Left ventricle myocardium inferior (tissue), 1 donor: Measurements from ENCODE around the gene OR10H4. TPM values are rescaled to one million over a fixed set of nuclear protein-coding genes. Genes with fewer than 3 reads are reported as not detected.
A peak's percentile ranks its signal among the peaks of the same experiment; 100 is the strongest.
"Not testable (repeated sequence)": the region's sequence is repeated elsewhere in the genome, so short reads cannot be mapped to it uniquely, and the experiment has no call there.

Experiments
- DNase-seq: peaks from one replicate; pipeline ENCODE4 v3.0.0-alpha.2; 2020
- H3K27ac ChIP-seq: fragments of 200-600 bp; replicated peaks from 2 replicates; pipeline ENCODE4 v1.8.0; 2021
- H3K27me3 ChIP-seq: fragments of 200-600 bp; 2 replicates; pipeline ENCODE4 v1.8.0; 2021; ENCODE audit warnings: low read depth
- H3K36me3 ChIP-seq: fragments of 200-600 bp; 2 replicates; pipeline ENCODE4 v1.8.0; 2021
- H3K4me1 ChIP-seq: fragments of 200-600 bp; 2 replicates; pipeline ENCODE4 v1.8.0; 2021
- H3K4me3 ChIP-seq: fragments of 200-600 bp; 2 replicates; pipeline ENCODE4 v1.8.0; 2021; ENCODE audit warnings: mild to moderate bottlenecking, moderate library complexity
- H3K9me3 ChIP-seq: fragments of 200-600 bp; replicated peaks from 2 replicates; pipeline ENCODE4 v1.8.0; 2021
- intact Hi-C: fragments of 100-400 bp; cut with micrococcal nuclease; formaldehyde crosslinking; loops from one replicate; pipeline ENCODE4 v1.11.0; 2022
- total RNA-seq: library from RNA; stranded (reverse); fragmentation: NEBNext Ultra II Directional; extraction: Animal tissue kit (Norgen Biotek cat#: 25700); gene quantifications from one replicate; pipeline ENCODE4 v1.2.1, GENCODE V29; 2021
- TF ChIP-seq, protein P1 (sequence below): fragments of 200-600 bp; IDR thresholded peaks from 2 replicates; pipeline ENCODE4 v1.8.0; 2021; ENCODE audit warnings: antibody characterized with exemption, mild to moderate bottlenecking, borderline replicate concordance
- donor health status: DM: no; HTN: yes; CAD: no; lungs with severe emphysema.

Gene OR10H4
- total RNA-seq, 1 donor from 2014 or later = not detected

DNA sequence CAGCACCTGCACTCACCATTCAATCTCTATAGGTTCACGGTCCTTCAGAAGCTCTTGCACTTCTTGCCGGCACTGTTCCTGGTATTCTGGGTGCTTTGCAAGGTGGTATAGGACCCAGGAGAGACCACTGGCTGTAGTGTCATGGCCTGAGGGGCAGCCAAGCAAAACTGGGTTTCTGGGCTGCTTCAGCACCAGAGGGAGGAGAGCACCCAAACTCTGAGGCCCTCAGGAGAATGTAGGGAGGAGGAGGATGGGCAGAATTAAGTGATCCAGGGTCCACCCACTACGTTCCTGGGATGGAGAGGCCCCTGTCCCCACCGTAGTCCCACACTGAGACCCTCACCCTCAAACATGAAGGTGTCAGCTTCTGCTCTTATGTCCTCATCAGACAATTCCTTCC is 26.8 kb upstream of the OR10H4 start:
- intact Hi-C loops = no loop called here
- Histone ChIP-seq H3K36me3 (no peaks in the 10 kb centered on the region), H3K4me1 (no peaks in the 10 kb centered on the region), H3K9me3 (no peaks in the 10 kb centered on the region), H3K27ac (no peak overlapping the region), H3K27me3 (peaks cover 34% of the 10 kb centered on the region), H3K4me3 (no peak overlapping the region)
- TF ChIP-seq, protein P1, sequence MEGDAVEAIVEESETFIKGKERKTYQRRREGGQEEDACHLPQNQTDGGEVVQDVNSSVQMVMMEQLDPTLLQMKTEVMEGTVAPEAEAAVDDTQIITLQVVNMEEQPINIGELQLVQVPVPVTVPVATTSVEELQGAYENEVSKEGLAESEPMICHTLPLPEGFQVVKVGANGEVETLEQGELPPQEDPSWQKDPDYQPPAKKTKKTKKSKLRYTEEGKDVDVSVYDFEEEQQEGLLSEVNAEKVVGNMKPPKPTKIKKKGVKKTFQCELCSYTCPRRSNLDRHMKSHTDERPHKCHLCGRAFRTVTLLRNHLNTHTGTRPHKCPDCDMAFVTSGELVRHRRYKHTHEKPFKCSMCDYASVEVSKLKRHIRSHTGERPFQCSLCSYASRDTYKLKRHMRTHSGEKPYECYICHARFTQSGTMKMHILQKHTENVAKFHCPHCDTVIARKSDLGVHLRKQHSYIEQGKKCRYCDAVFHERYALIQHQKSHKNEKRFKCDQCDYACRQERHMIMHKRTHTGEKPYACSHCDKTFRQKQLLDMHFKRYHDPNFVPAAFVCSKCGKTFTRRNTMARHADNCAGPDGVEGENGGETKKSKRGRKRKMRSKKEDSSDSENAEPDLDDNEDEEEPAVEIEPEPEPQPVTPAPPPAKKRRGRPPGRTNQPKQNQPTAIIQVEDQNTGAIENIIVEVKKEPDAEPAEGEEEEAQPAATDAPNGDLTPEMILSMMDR = no peak
- DNase-seq = no peak

- TF ChIP-seq, protein P1 = no peak
- H3K4me1 ChIP-seq = no peaks in the 10 kb centered on the region
- no peak overlapping the region for H3K4me3 ChIP-seq
- intact Hi-C loops = no loop called here
- H3K27ac ChIP-seq = no peak overlapping the region
- H3K27me3 ChIP-seq = peaks cover 40% of the 10 kb centered on the region
- no peaks in the 10 kb centered on the region for H3K36me3 ChIP-seq
- DNase-seq = no peak
- no peaks in the 10 kb centered on the region for H3K9me3 ChIP-seq
Measured at GRCh38 chr19:15923702-15924101, 25.1 kb upstream of the OR10H4 start.

- intact Hi-C loops = no loop called here
- H3K4me1 ChIP-seq = no peaks in the 10 kb centered on the region
- H3K9me3 ChIP-seq = no peaks in the 10 kb centered on the region
- TF ChIP-seq, protein P1 = no peak
- no peak overlapping the region for H3K4me3 ChIP-seq
- H3K36me3 ChIP-seq = no peaks in the 10 kb centered on the region
- peaks cover 36% of the 10 kb centered on the region for H3K27me3 ChIP-seq
- no peak for DNase-seq
- H3K27ac ChIP-seq = no peak overlapping the region
Measured at GRCh38 chr19:15926484-15926883, 22.3 kb upstream of the OR10H4 start.

GRCh38 chr19:15928321-15928720 is 20.5 kb upstream of the OR10H4 start:
- Histone ChIP-seq H3K27ac (no peak overlapping the region), H3K4me1 (no peaks in the 10 kb centered on the region)
- intact Hi-C loops = no loop called here

DNA sequence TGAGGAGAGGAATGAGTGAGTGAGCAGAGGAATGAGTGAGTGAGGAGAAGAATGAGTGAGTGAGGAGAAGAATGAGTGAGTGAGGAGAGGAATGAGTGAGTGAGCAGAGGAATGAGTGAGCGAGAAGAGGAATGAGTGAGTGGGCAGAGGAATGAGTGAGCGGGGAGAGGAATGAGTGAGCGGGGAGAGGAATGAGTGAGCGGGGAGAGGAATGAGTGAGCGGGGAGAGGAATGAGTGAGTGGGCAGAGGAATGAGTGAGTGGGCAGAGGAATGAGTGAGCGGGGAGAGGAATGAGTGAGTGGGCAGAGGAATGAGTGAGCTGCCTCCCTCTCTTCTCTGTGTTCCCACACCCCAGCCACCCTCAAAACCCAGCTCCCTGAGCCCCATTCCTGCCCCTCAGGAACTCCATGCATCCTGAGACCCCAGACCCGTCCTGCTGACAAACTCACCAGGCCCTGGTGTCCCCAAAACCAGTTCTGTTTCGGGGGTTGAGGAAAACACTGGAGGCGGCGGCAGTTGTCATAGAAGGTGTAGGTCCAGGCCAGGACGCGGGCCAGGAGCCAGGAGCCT is 15.0 kb upstream of the OR10H4 start:
- intact Hi-C loops, H3K9me3 ChIP-seq, H3K4me3 ChIP-seq, DNase-seq, H3K36me3 ChIP-seq, H3K27me3 ChIP-seq, H3K27ac ChIP-seq: not testable (repeated sequence)
- peaks cover 13% of the 10 kb centered on the region for H3K4me1 ChIP-seq

More at GRCh38 chr19:15928321-15928720, 20.5 kb upstream of the OR10H4 start:
- TF ChIP-seq, protein P1 = no peak
- peaks cover 25% of the 10 kb centered on the region for H3K27me3 ChIP-seq
- no peaks in the 10 kb centered on the region for H3K9me3 ChIP-seq
- H3K4me3 ChIP-seq = no peak overlapping the region
- H3K36me3 ChIP-seq = no peaks in the 10 kb centered on the region
- no peak for DNase-seq

- Histone ChIP-seq H3K36me3 (no peaks in the 10 kb centered on the region), H3K4me1 (peaks cover 13% of the 10 kb centered on the region), H3K9me3 (peaks cover 5% of the 10 kb centered on the region), H3K4me3 (peak within 1 kb of the TSS; percentile 11), H3K27ac (peak within 1 kb of the TSS; percentile 30), H3K27me3 (peaks cover 12% of the 10 kb centered on the region)
- peak; percentile 73 for DNase-seq
- intact Hi-C loops = no loop called here
- TF ChIP-seq, protein P1 = no peak
Measured at GRCh38 chr19:15934332-15935078, 14.3 kb upstream of the OR10H4 start, which contains the start of gene CYP4F11. Gene CYP4F11, minus strand, starts transcription at chr19:15934529. Its CDS starts 121 bp downstream, at chr19:15934408.
